Endodermal cell (in vitro differentiated cells): ENCODE data around the gene FLG. TPM values are rescaled to one million over a fixed set of nuclear protein-coding genes. Genes with fewer than 3 reads are reported as not detected.

ENCODE experiments used
- DNase-seq: peaks from one replicate; pipeline ENCODE4 v3.0.0-alpha.2; 2017
- H3K27ac ChIP-seq: 2 replicates; pipeline ENCODE4 v1.5.1; 2013; ENCODE audit warnings: mild to moderate bottlenecking, low read depth, low read length, moderate library complexity
- H3K27me3 ChIP-seq: 2 replicates; pipeline ENCODE4 v1.6.1; 2013; ENCODE audit warnings: mild to moderate bottlenecking, low read length, moderate library complexity; ENCODE audit not compliant: insufficient read depth, control insufficient read depth, poor library complexity, severe bottlenecking
- H3K36me3 ChIP-seq: 2 replicates; pipeline ENCODE4 v1.7.0; 2013; ENCODE audit warnings: mild to moderate bottlenecking, low read length, moderate library complexity; ENCODE audit not compliant: control insufficient read depth, insufficient read depth
- H3K4me1 ChIP-seq: one replicate; pipeline ENCODE4 v1.7.0; 2013; ENCODE audit warnings: low read length; ENCODE audit not compliant: control insufficient read depth, insufficient read depth
- H3K4me3 ChIP-seq: 2 replicates; pipeline ENCODE4 v1.5.1; 2013; ENCODE audit warnings: mild to moderate bottlenecking, low read length, moderate library complexity
- H3K9ac ChIP-seq: 2 replicates; pipeline ENCODE4 v1.6.1; 2013; ENCODE audit warnings: mild to moderate bottlenecking, low read length, moderate library complexity; ENCODE audit not compliant: poor library complexity, severe bottlenecking; ENCODE audit errors: extremely low read depth
- H3K9me3 ChIP-seq: 2 replicates; pipeline ENCODE4 v1.6.1; 2013; ENCODE audit warnings: mild to moderate bottlenecking, low read length, moderate library complexity; ENCODE audit not compliant: control insufficient read depth
- H3K27ac Mint-ChIP-seq: 2 replicates; pipeline ENCODE4 v1.8.0; 2020; ENCODE audit warnings: mixed read lengths
- H3K27me3 Mint-ChIP-seq: 2 replicates; pipeline ENCODE4 v1.8.0; 2021; ENCODE audit warnings: mild to moderate bottlenecking, mixed read lengths; ENCODE audit not compliant: insufficient read depth
- H3K36me3 Mint-ChIP-seq: 2 replicates; pipeline ENCODE4 v1.8.0; 2020; ENCODE audit warnings: low read depth, mixed read lengths
- H3K4me1 Mint-ChIP-seq: 2 replicates; pipeline ENCODE4 v1.8.0; 2020; ENCODE audit warnings: mixed read lengths
- H3K4me3 Mint-ChIP-seq: 2 replicates; pipeline ENCODE4 v1.8.0; 2020; ENCODE audit warnings: mild to moderate bottlenecking, moderate library complexity, mixed read lengths
- H3K9me3 Mint-ChIP-seq: 2 replicates; pipeline ENCODE4 v1.8.0; 2020; ENCODE audit warnings: mild to moderate bottlenecking, mixed read lengths
- WGBS, 2 experiments: methylation state at CpG; one replicate each; pipeline versions ENCODE4 v1.1.5 to v1.1.7; 2013; ENCODE audit warnings: missing lambda C conversion rate in 2 of 2, mixed read lengths in 1 of 2; ENCODE audit not compliant: insufficient coverage in 1 of 2, insufficient read length in 1 of 2; 5-methylcytosine and 5-hydroxymethylcytosine counted together
- total RNA-seq, 2 donors: library from RNA; stranded (reverse); fragmentation: NEBNext Ultra II Directional in 1 of 2; extraction: Animal tissue kit (Norgen Biotek cat#: 25700) in 1 of 2; gene quantifications; 2 replicates in 1 of 2; 3 replicates in 1 of 2; pipeline ENCODE4 v1.2.1, GENCODE V29; 2021
- TF ChIP-seq, protein P1 (sequence below): fragments of 200-600 bp; sonication (generic); conservative IDR thresholded peaks from 2 replicates; pipeline ENCODE4 v1.5.0; 2021; ENCODE audit warnings: antibody characterized with exemption, mild to moderate bottlenecking

The FLG gene
- total RNA-seq, 2 donors from 2014 or later: not detected

DNA sequence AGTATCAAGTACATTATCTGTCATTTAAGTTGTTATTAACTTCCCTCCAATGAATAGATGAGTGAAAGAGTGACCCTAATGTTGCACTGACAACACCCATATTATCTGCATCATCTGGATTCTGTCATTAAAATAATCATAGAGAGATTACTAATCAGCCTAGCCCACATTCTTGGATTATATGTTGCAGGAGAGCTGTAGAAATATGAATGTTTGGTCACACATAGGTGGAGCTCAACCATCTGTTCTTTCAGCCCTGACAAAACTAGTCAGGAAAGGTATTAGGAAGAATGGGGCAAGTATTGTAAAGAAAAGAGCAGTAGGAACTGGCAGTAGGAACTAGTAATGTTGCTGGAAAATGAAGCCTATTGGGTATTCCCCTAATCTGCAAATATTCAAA, 19.4 kb upstream of the FLG start:
- Histone ChIP-seq H3K9me3 (peaks cover 53% of the 10 kb centered on the region), H3K36me3 (no peaks in the 10 kb centered on the region), H3K9ac (no peak overlapping the region), H3K27me3 (no peaks in the 10 kb centered on the region), H3K4me1 (no peaks in the 10 kb centered on the region), H3K27ac (no peak overlapping the region), H3K4me3 (no peak overlapping the region)
- TF ChIP-seq, protein P1, sequence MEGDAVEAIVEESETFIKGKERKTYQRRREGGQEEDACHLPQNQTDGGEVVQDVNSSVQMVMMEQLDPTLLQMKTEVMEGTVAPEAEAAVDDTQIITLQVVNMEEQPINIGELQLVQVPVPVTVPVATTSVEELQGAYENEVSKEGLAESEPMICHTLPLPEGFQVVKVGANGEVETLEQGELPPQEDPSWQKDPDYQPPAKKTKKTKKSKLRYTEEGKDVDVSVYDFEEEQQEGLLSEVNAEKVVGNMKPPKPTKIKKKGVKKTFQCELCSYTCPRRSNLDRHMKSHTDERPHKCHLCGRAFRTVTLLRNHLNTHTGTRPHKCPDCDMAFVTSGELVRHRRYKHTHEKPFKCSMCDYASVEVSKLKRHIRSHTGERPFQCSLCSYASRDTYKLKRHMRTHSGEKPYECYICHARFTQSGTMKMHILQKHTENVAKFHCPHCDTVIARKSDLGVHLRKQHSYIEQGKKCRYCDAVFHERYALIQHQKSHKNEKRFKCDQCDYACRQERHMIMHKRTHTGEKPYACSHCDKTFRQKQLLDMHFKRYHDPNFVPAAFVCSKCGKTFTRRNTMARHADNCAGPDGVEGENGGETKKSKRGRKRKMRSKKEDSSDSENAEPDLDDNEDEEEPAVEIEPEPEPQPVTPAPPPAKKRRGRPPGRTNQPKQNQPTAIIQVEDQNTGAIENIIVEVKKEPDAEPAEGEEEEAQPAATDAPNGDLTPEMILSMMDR: no peak
- Mint-ChIP-seq H3K27ac (no peak overlapping the region), H3K36me3 (no peaks in the 10 kb centered on the region), H3K4me3 (no peak overlapping the region), H3K9me3 (peaks cover 66% of the 10 kb centered on the region), H3K27me3 (no peaks in the 10 kb centered on the region), H3K4me1 (no peaks in the 10 kb centered on the region)
- no peak for DNase-seq

DNA sequence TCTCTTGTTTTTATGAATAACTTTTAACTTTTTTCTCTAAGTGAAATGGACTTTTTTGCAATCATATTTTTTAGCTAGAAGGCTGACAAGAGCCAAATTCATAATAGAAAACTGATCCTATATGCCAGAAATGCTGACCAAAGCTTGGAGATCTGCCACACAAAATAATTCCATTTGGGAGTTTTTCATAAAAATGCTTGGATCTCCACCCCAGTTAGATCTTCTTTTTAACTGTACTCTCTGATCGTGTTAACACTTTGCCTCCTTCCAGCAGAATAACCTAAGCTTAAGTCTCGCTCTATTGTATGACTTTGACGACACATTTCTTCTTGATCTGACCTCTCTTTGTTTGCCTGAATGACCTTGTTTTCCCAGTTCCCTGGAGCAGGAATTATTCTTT, 18.0 kb upstream of the FLG start:
- peaks cover 68% of the 10 kb centered on the region for H3K9me3 Mint-ChIP-seq
- TF ChIP-seq, protein P1: no peak
- H3K27ac ChIP-seq: no peak overlapping the region
- H3K4me3 ChIP-seq: no peak overlapping the region
- H3K36me3 ChIP-seq: no peaks in the 10 kb centered on the region
- H3K27me3 ChIP-seq: no peaks in the 10 kb centered on the region
- no peak overlapping the region for H3K4me3 Mint-ChIP-seq
- no peaks in the 10 kb centered on the region for H3K36me3 Mint-ChIP-seq
- no peaks in the 10 kb centered on the region for H3K4me1 ChIP-seq
- H3K9ac ChIP-seq: no peak overlapping the region
- no peaks in the 10 kb centered on the region for H3K4me1 Mint-ChIP-seq
- peaks cover 48% of the 10 kb centered on the region for H3K9me3 ChIP-seq
- DNase-seq: no peak
- 84 to 94% methylated on average over 3 of the region's 3 CpGs for WGBS, 2 experiments
- no peak overlapping the region for H3K27ac Mint-ChIP-seq
- H3K27me3 Mint-ChIP-seq: no peaks in the 10 kb centered on the region

DNA sequence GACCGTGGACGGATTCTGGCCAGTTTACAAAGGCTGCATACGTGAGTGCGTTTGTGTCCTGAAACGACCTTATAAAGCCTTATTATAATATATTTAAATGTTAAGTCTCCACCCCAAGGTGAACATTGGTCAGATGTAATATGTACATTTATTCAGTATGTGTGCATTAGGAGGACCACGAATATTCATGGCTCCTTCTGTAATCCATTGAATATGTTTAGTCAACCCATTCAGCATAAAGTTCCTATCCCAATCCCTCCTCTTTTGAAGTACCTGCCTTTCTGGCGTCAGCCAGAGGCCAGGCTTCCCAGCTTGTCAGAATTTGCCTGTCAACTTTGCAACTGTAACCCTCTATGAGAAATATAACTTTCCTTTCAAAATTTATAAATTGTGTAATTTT, 10.4 kb upstream of the FLG start:
- H3K27me3 Mint-ChIP-seq: no peaks in the 10 kb centered on the region
- Histone ChIP-seq H3K27ac (no peak overlapping the region), H3K9ac (no peak overlapping the region), H3K4me1 (no peaks in the 10 kb centered on the region), H3K4me3 (no peak overlapping the region), H3K27me3 (no peaks in the 10 kb centered on the region), H3K36me3 (no peaks in the 10 kb centered on the region), H3K9me3 (peaks cover 55% of the 10 kb centered on the region)
- H3K27ac Mint-ChIP-seq: no peak overlapping the region
- DNase-seq: no peak
- H3K4me3 Mint-ChIP-seq: no peak overlapping the region
- no peaks in the 10 kb centered on the region for H3K36me3 Mint-ChIP-seq
- WGBS, 2 experiments: 17 to 51% methylated on average over 1 to 7 of the region's 7 CpGs
- no peaks in the 10 kb centered on the region for H3K4me1 Mint-ChIP-seq
- TF ChIP-seq, protein P1: no peak
- H3K9me3 Mint-ChIP-seq: peaks cover 61% of the 10 kb centered on the region
